ENCODE data around the gene DGKZ.

Gene DGKZ

DNA sequence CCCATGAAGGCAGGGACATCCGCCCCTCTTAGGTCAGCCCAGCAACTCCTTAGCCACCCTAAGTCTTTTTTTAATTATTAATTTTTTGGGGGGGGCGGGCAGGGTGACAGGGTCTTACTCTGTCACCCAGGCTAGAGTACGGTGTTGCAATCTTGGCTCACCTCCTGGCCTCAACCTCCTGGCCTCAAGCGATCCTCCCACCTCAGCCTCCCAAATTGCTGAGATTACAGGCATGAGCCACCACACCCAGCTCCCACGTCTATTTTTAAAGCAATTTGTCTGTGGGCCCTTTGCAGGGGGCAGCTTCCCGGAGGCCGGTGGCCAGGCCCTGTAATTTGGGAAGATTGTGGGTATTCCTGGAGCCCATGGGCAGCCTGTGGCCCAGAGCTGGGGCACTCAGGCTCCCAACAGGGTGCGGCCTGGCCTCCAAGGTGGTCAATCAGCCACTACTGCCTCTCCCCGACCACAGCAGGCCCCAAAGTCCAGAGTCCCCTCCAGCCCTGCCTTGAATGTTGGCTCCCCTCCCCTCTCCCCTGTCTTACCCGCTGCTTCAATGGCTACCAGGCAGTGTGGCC, 42.6 kb upstream of the DGKZ start:
- in situ Hi-C loops (cut with HindIII; ENCODE audit: low pct_ligation_motif_present, low sequenced_read_pairs), result no loop called here
- Histone ChIP-seq H3K27ac (no peak overlapping the region), H3K4me3 (ENCODE audit: low read depth, low read length) (no peak overlapping the region), H3K36me3 (replicated peaks) (peaks cover 53% of the 10 kb centered on the region), H3K27me3 (replicated peaks) (no peaks in the 10 kb centered on the region)
- TF ChIP-seq CTCF (IDR thresholded peaks at IDR 0.05; ENCODE audit: low read depth, low read length, missing control alignments), result no peak
- DNase-seq, result no peak

DNA sequence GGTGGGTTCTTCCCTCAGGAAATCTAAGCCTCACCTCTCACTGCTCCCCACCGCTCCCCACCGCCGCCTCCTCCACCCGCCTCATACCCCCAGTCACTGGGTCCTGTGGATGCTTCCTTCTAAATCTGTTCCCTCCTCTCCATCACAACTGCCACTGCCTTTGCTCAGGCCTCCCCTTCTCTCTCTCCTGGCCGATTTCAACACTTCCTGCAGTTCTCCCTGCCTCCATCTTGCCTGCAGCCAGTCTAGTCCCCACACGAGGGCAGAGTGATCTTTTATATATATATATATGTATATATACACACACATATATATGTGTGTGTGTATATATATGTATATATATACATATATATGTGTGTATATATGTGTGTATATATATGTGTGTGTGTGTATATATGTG, 42.0 kb upstream of the DGKZ start:
- no peaks in the 10 kb centered on the region for H3K27me3 ChIP-seq (replicated peaks)
- peak; percentile 35 for DNase-seq
- H3K27ac ChIP-seq, result no peak overlapping the region
- H3K36me3 ChIP-seq (replicated peaks), result peaks cover 53% of the 10 kb centered on the region
- peak; percentile 59 for TF ChIP-seq CTCF (IDR thresholded peaks at IDR 0.05; ENCODE audit: low read depth, low read length, missing control alignments)
- no peak overlapping the region for H3K4me3 ChIP-seq (ENCODE audit: low read depth, low read length)
- in situ Hi-C loops (cut with HindIII; ENCODE audit: low pct_ligation_motif_present, low sequenced_read_pairs), result no loop called here

DNA sequence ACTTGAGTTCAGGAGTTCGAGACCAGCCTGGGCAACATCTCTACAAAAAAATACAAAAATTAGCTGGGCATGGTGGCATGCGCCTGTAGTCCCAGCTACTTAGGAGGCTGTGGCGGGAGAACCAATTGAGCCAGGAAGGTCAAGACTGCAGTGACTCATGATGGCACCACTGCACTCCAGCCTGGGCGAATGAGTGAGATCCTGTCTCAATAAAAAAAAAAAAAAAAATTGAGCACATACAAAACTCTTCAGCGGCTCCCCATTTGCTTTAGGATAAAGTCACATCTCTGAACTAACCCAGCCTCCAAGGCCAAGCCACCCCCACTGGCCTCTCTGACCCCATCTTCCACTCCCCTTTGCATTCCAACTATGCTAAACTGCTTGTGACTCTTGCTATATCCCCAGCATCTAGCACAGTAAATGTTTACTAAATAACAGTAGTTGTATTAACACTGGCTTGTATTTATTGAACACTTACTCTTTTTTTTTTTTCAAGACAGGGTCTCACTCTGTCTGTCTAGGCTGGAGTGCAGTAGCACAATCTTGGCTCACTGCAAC, 40.9 kb upstream of the DGKZ start:
- TF ChIP-seq CTCF (IDR thresholded peaks at IDR 0.05; ENCODE audit: low read depth, low read length, missing control alignments), result no peak
- peaks cover 61% of the 10 kb centered on the region for H3K36me3 ChIP-seq (replicated peaks)
- no peak overlapping the region for H3K27ac ChIP-seq
- no peak overlapping the region for H3K4me3 ChIP-seq (ENCODE audit: low read depth, low read length)
- in situ Hi-C loops (cut with HindIII; ENCODE audit: low pct_ligation_motif_present, low sequenced_read_pairs), result no loop called here
- DNase-seq, result no peak
- no peaks in the 10 kb centered on the region for H3K27me3 ChIP-seq (replicated peaks)

DNA sequence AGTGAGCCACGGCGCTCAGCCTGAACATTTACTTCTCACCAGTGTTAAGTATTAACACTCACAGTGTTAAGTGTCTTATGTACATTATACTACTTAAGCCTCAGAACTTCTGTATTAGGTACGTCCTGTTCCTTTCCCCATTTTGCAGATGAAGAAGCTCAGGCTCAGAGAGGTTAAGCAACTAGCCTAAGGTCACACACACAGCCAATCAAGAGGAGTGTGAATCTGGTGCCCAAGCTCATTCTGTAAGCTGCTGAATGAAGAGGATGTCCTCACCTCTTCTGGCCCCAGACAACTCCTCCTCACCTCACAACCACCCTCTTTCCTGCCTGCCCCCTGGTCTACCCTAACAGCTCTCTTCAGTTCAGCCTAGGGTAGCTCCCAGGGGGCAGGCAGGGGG, 39.9 kb upstream of the DGKZ start:
- no peak for DNase-seq

DNA sequence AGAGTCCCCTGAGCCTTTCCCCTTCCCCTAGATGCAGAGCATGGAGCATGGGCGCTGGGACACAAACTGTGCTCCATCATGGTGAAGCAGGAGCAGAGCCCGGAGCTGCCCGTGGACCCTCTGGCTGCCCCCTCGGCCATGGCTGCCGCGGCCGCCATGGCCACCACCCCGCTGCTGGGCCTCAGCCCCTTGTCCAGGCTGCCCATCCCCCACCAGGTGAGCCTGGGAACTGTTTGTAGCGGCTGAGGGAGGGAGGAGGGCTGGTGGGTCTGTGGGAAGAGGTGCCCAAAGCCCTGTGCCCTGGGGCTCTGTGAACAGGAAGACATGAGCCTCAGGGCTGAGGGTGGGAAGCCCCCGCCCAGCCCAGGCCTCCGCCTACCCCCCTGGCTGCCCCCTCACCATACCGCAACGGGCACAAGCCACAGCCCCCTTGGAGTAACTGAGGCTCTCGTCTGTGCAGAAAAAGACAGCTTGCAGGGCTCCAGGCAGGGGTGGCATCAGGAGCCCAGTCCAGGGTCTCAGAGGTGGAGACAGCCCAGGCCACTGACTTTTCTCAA, 39.4 kb upstream of the DGKZ start:
- Histone ChIP-seq H3K27ac (no peak overlapping the region), H3K4me3 (ENCODE audit: low read depth, low read length) (no peak overlapping the region), H3K36me3 (replicated peaks) (peaks cover 65% of the 10 kb centered on the region), H3K27me3 (replicated peaks) (no peaks in the 10 kb centered on the region)
- no peak for TF ChIP-seq CTCF (IDR thresholded peaks at IDR 0.05; ENCODE audit: low read depth, low read length, missing control alignments)
- in situ Hi-C loops (cut with HindIII; ENCODE audit: low pct_ligation_motif_present, low sequenced_read_pairs), result no loop called here
- DNase-seq, result no peak

More for the DNA sequence above, 39.9 kb upstream of the DGKZ start:
- Histone ChIP-seq H3K27ac (no peak overlapping the region), H3K36me3 (replicated peaks) (peaks cover 65% of the 10 kb centered on the region), H3K27me3 (replicated peaks) (no peaks in the 10 kb centered on the region), H3K4me3 (ENCODE audit: low read depth, low read length) (no peak overlapping the region)
- no peak for TF ChIP-seq CTCF (IDR thresholded peaks at IDR 0.05; ENCODE audit: low read depth, low read length, missing control alignments)
- in situ Hi-C loops (cut with HindIII; ENCODE audit: low pct_ligation_motif_present, low sequenced_read_pairs), result no loop called here
